Lung (tissue), 12 donors: ENCODE results near the gene MEG3. TPM values are rescaled to one million over a fixed set of nuclear protein-coding genes. Genes with fewer than 3 reads are reported as not detected.

Experiments
- ATAC-seq: fragments of 200-7000 bp; cut with Tn5 transposase; one replicate; pipeline ENCODE4 v1.9.1; 2020; ENCODE audit warnings: moderate number of reproducible peaks; ENCODE audit not compliant: insufficient read depth, low FRiP score
- DNase-seq, 3 donors: peaks; one replicate each; pipeline ENCODE4 v3.0.0-alpha.2; 2013 to 2017
- H3K27ac ChIP-seq, 2 donors: one replicate each; pipeline ENCODE4 v1.5.1; 2013; ENCODE audit warnings: mild to moderate bottlenecking in 2 of 2, moderate library complexity in 2 of 2, control low read depth in 1 of 2, inconsistent platforms in 1 of 2, low read depth in 1 of 2, low read length in 1 of 2
- H3K27me3 ChIP-seq, 3 donors: one replicate each; pipeline ENCODE4 v1.5.1; 2013; ENCODE audit warnings: low read length in 2 of 3; ENCODE audit not compliant: control insufficient read depth in 3 of 3, insufficient read depth in 3 of 3
- H3K36me3 ChIP-seq, 4 donors: one replicate each; pipeline ENCODE4 v1.5.1; 2013; ENCODE audit warnings: low read length in 4 of 4, mild to moderate bottlenecking in 1 of 4, moderate library complexity in 1 of 4; ENCODE audit not compliant: control insufficient read depth in 4 of 4, insufficient read depth in 4 of 4
- H3K4me1 ChIP-seq, 5 donors: one replicate each; pipeline ENCODE4 v1.5.1; 2013; ENCODE audit warnings: low read length in 5 of 5, mild to moderate bottlenecking in 2 of 5, moderate library complexity in 1 of 5; ENCODE audit not compliant: control insufficient read depth in 5 of 5, insufficient read depth in 5 of 5
- H3K4me3 ChIP-seq: one replicate; pipeline ENCODE4 v1.5.1; 2013; ENCODE audit warnings: mild to moderate bottlenecking, control low read depth, moderate library complexity
- H3K9ac ChIP-seq, 2 donors: one replicate each; pipeline ENCODE4 v1.5.1; 2013; ENCODE audit warnings: low read length in 2 of 2, control low read depth in 1 of 2; ENCODE audit not compliant: insufficient read depth in 1 of 2
- H3K9me3 ChIP-seq, 4 donors: one replicate each; pipeline ENCODE4 v1.5.1; 2013; ENCODE audit warnings: low read length in 3 of 4, mild to moderate bottlenecking in 1 of 4, moderate library complexity in 1 of 4; ENCODE audit not compliant: control insufficient read depth in 4 of 4, insufficient read depth in 3 of 4
- WGBS, 2 donors: extraction: QIAGEN DNeasy Blood & Tissue Kit; methylation state at CpG; one replicate each; pipeline ENCODE4 v1.1.7; 2013; 5-methylcytosine and 5-hydroxymethylcytosine counted together
- polyA plus RNA-seq, 2 donors: library from polyadenylated mRNA; stranded (reverse); fragments of 200-250 nt; gene quantifications; one replicate each; pipeline ENCODE4 v1.2.1, GENCODE V29; 2013
- total RNA-seq, 2 donors: library from RNA; depleted of rRNA in 1 of 2; stranded (reverse); fragments of >200 nt in 1 of 2; gene quantifications; one replicate each; pipeline ENCODE4 v1.2.1, GENCODE V29; 2014 to 2021
- TF ChIP-seq, protein P1 (sequence below): IDR thresholded peaks from 2 replicates; pipeline ENCODE4 v1.5.1; 2012; ENCODE audit warnings: mild to moderate bottlenecking; ENCODE audit errors: control extremely low read depth, extremely low read depth
- donor health status: control.
- donor health status: control.
- donor health status: Bipolar disorder and iron deficiency.
- donor health status: healthy.
- donor health status: DM: yes; HTN: yes; CAD: no.

MEG3 gene
- total and polyA plus RNA-seq, 4 donors = 5.9 to 267 (median 14.8) TPM

DNA sequence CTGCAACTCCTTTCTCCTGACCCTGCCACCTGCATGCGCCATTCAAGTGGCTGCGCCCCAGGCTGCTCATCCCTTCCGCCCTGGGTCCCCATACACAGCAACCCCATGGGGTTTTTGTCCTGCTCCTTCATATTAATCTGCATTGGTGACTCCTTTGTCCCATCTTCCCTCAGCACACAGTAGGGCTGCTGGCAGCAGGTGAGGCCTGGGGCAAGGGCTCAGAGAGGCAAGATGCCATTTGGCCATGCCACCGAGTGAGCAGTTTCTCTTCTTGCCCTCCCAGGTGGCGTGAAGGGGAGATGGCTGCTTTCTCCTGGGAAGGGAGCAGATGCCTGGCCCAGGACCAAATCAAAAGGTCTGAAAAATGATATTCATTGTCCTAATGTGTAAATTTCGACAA lies 68.5 kb downstream of the MEG3 start:
- TF ChIP-seq, protein P1, sequence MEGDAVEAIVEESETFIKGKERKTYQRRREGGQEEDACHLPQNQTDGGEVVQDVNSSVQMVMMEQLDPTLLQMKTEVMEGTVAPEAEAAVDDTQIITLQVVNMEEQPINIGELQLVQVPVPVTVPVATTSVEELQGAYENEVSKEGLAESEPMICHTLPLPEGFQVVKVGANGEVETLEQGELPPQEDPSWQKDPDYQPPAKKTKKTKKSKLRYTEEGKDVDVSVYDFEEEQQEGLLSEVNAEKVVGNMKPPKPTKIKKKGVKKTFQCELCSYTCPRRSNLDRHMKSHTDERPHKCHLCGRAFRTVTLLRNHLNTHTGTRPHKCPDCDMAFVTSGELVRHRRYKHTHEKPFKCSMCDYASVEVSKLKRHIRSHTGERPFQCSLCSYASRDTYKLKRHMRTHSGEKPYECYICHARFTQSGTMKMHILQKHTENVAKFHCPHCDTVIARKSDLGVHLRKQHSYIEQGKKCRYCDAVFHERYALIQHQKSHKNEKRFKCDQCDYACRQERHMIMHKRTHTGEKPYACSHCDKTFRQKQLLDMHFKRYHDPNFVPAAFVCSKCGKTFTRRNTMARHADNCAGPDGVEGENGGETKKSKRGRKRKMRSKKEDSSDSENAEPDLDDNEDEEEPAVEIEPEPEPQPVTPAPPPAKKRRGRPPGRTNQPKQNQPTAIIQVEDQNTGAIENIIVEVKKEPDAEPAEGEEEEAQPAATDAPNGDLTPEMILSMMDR = no peak
- no peak for ATAC-seq
- H3K9ac ChIP-seq = no peak overlapping the region
- no peaks in the 10 kb centered on the region for H3K9me3 ChIP-seq
- no peak overlapping the region for H3K4me3 ChIP-seq
- peaks cover 0 to 10% (median 0%) of the 10 kb centered on the region in 4 donors for H3K36me3 ChIP-seq
- H3K27me3 ChIP-seq = peaks cover 0 to 27% (median 0%) of the 10 kb centered on the region in 3 donors
- no peak for DNase-seq
- H3K27ac ChIP-seq = no peak overlapping the region
- H3K4me1 ChIP-seq = peaks cover 0 to 17% (median 4%) of the 10 kb centered on the region in 5 donors
- 95 to 98% methylated on average over 6 of the region's 6 CpGs for WGBS, 2 donors

DNA sequence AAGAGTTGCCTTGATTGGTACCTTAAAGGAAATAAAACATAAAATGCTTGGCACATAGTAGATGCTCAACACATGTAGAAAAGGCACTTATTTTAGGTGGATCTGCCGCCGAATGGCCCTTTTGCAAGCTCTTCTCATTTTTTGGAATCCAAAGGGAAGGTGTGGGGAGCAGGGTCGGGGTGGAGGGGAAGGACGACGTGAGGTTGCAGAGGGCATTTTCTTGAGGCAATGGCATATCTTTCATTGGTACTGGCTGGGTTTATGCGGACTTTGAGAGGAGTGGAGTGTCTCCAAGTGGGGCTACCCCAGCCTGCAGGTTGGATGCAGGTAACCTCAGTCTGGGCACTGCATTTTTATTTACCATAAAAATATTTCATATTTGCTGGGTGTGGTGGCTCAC lies 69.5 kb downstream of the MEG3 start:
- Histone ChIP-seq H3K9ac (no peak overlapping the region), H3K27me3 (peaks cover 0 to 30% (median 0%) of the 10 kb centered on the region in 3 donors), H3K4me1 (peaks cover 0 to 27% (median 8%) of the 10 kb centered on the region in 5 donors), H3K4me3 (no peak overlapping the region), H3K36me3 (peaks cover 0 to 9% (median 0%) of the 10 kb centered on the region in 4 donors), H3K9me3 (no peaks in the 10 kb centered on the region), H3K27ac (no peak overlapping the region)
- ATAC-seq (no peak), DNase-seq (no peak)
- WGBS, 2 donors = 86 to 91% methylated on average over 6 of the region's 6 CpGs
- TF ChIP-seq, protein P1 = no peak

DNA sequence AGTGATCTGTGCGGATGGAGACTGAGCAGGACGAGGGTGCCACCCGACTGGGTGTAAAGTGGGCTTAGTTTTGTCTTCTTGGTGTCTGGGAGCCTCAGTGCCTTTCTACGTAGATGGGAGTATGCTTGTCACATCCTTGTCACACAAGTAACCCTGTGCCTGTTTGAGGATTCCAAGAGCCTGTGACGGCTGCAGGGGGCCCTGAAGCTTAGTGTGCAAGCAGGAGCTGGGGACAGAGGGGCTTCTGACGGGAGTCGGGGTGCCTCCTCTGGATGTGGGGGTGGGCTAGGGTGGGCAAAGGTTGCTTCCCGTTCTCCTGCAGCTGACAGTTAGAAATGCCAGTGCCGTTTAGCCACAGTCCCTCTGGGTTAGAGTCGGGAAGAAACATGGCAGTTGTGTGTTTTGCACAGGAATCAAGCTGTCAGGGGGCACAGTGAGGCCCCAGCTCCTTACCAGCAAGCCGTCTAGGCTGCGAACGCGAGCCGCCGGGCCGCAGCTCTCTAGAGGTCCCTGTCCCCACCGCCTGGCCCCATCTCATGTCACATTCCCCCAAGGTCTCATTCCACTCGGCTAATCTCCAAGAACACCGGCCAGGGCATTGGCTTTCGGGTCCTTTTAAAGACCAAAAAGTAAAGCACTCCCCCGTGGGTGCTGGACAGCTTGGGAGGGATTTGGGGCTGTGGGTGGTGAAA lies 70.6 kb downstream of the MEG3 start:
- Histone ChIP-seq H3K27me3 (peaks cover 0 to 35% (median 0%) of the 10 kb centered on the region in 3 donors), H3K36me3 (peaks cover 0 to 9% (median 1%) of the 10 kb centered on the region in 4 donors), H3K27ac (no peak overlapping the region), H3K9ac (no peak overlapping the region), H3K4me3 (no peak overlapping the region), H3K4me1 (peaks cover 0 to 29% (median 8%) of the 10 kb centered on the region in 5 donors), H3K9me3 (peaks cover 0 to 4% (median 0%) of the 10 kb centered on the region in 4 donors)
- DNase-seq (no peak), ATAC-seq (no peak)
- TF ChIP-seq, protein P1 = no peak
- whole genome bisulfite sequencing, 2 donors = 68 to 81% methylated on average over 22 of the region's 22 CpGs
